NCI-H2227 treated with DMSO at 0.1 percent for 48 hours (cell line): Measurements from ENCODE around the gene ZBTB8A.
"Not testable (repeated sequence)": the region's sequence is repeated elsewhere in the genome, so short reads cannot be mapped to it uniquely, and the experiment has no call there.

Experiments
- DNase-seq: peaks from one replicate; lab custom pipeline; 2025; lab: John Stamatoyannopoulos, UW

ZBTB8A gene

DNA sequence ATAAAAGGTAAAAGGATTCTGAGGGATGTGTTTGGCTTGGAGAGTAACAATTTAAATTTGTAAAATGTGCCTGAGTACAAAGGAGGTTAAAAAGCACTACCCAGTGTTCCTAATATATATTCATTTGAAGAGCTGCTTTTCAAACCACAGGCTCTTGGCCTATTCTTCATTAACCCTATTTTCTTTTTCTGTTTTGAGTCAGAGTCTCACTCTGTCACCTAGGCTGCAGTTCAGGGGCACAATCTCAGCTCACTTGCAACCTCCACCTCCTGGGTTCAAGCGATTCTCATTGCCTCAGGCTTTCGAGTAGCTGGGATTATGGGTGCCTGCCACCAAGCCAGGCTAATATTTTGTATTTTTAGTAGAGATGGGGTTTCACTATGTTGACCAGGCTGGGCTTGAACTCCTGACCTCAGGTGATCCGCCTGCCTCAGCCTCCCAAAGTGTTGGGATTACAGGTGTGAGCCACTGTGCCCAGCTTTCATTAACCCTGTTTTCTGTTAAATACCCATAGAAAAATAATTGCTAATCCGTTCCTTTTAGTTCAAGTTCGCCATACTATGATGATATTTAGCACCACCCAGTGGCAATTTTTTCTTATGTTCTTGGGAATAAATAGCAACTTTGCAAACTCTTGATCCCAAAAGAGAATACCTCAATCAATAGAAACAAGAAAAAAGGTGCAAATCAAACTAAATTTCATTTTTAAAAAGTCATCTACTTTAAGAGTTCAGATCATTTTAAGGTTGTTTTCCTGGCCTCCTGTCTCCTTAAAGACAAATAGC, 80.7 kb downstream of the ZBTB8A start:
- peak; percentile 9 for DNase-seq

- DNase-seq, result no peak
Observed at GRCh38 chr1:32622205-32622604, 83.0 kb downstream of the ZBTB8A start.

DNA sequence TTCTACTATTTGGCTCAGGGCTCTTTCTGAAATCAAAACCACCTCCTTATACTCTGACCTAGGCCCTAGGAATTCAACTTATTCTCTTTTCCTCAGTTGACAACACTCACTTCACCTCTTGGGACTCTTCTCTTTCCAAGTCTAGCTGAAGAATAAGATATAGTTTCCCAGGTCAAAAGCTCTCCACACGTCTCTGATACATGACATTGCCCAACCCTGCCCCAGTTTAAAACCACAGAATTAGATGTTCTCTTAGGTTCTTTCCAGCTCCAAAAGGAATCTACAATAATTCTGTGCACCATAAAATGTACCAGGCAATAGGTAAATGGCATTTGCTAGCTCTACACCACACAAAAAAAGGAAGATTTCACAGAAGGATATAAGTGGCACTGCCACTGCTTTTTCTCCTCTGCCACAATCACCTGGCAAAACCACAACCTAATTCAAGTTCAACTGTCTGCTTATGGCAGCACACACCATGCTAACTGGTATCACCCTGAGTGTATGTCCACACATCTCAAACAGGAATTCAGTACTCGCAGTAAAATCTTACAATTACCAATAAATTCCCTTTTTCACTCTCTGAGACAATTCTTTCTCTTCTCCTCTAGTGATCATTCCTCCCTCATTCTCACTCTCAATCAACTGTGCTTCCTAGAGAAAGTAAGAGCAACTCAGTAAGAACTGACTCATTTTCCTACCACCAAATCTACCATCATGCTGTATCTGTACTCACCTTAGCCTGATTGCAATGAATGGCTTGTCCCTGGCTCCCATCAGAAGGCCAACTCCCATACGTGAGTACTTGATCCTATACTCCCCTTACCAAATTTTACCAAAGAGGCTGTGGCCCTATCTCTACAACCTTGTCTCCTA, 83.8 kb downstream of the ZBTB8A start:
- DNase-seq, result no peak

DNA sequence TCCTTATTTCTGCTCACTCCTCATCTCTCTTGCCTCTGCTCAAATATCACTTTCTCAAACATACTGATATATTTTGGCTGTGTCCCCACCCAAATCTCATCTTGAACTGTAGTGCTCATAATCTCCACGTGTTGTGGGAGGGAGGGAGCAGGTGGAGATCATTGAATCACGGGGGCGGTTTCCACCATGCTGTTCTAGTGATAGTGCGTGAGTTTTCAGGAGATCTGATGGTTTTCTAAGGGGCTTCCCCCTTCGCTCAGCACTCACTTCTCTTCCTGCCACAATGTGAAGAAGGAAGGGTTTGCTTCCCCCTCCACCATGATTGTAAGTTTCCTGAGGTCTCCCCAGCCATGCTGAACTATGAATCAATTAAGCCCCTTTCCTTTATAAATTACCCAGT, 84.5 kb downstream of the ZBTB8A start:
- no peak for DNase-seq

- DNase-seq, result no peak
Observed at GRCh38 chr1:32626176-32626575, 86.9 kb downstream of the ZBTB8A start.

- DNase-seq, result no peak
Observed at GRCh38 chr1:32627596-32628162, 88.5 kb downstream of the ZBTB8A start.

GRCh38 chr1:32630173-32630572, 90.9 kb downstream of the ZBTB8A start:
- not testable (repeated sequence) for DNase-seq

DNA sequence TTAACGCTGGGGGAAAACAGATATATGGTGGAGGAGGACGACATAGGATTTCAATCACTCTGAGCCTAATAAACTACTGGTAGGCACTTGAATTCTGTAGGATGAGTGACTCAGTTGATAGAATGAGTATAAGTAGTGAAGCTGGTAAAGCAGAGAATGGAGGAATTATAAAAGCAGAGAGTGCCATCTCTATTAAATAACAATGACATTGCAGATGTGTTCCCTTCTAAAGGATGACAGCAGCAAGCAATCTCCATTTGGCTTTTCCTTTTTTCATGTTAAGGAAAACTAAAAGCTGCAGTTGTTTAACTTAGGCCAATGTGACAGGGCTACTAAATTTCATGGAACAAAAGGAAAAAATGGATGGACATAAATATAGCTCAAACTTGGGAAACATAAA, 93.6 kb downstream of the ZBTB8A start:
- no peak for DNase-seq

DNA sequence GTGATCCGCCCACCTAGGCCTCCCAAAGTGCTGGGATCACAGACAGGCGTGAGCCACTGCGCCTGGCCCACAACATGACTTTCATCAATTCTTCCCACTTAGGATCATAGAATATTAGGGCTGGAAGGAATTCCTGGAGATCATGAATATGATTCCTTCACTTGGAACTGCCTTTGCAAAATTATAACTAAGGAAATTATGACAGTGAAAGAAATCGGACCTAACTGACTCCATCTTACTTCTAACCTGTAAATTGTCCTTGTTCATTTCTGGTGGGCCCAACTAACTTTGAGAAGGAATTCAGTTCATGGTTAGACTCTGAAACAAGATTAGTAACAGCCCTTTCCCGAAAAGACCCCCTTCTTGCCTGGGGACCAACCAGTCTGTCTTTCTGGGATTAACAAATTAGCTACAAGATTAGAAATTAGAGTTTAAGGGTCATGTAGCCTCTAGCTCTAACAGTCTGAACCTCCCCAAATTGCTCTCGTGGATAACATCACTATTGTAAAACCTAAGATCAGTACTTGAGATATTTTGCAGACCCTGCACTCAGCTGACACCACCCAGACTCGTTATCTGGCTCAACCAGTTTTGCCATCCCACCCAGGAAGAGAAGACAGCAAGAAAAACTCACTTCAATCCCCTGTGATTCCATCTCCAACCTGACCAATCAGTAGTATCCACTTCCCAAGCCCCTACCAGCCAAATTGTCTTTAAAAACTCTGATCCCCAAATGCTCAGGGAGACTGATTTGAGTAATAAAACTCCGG, 96.5 kb downstream of the ZBTB8A start:
- DNase-seq, result no peak

GRCh38 chr1:32636914-32637645, 97.9 kb downstream of the ZBTB8A start:
- no peak for DNase-seq

GRCh38 chr1:32639489-32640075, 100.4 kb downstream of the ZBTB8A start:
- DNase-seq, result no peak

- DNase-seq, result not testable (repeated sequence)
Observed at GRCh38 chr1:32642292-32642827, 103.1 kb downstream of the ZBTB8A start.

- DNase-seq, result no peak
Observed at GRCh38 chr1:32644426-32644825, 105.2 kb downstream of the ZBTB8A start.

- DNase-seq, result no peak
Observed at GRCh38 chr1:32647308-32648134, 108.3 kb downstream of the ZBTB8A start.

- peak; percentile 97 for DNase-seq
Observed at GRCh38 chr1:32650248-32650751, 111.1 kb downstream of the ZBTB8A start, which contains the start of gene ZBTB8OS. Gene ZBTB8OS, minus strand, starts transcription at chr1:32650550. Its CDS starts 21 bp downstream, at chr1:32650529.

DNA sequence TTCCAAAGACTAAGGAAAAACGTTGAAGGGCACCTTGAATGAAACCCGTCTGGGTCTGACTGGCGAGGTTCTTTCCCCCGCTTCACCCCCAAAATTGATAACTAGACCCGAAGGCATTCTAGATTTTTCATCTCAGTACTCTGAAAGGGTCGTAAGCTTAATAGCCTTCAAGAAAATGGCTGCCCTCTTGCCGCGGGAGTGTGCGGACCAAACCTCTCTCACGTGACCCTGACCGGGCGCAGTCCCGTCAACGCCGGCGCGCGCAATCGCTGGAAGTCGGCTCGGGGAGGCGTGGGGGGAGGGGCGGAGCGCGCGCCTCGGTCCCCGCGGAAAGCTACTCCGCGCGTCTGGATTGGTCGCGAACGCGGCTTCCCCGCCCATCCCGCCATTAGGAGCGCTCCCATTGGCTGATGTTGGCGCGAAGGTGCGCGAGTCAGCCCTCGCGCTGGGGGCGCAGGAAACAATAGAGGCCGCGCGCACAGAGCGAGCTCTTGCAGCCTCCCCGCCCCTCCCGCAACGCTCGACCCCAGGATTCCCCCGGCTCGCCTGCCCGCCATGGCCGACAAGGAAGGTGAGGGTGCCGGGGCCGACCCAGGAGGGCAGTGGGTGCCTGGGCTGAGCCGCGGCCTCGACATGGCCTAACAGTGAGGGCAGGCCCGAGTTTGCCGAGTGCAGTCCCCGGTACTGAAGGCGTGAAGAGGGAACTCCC, 111.7 kb downstream of the ZBTB8A start, which contains the start of gene RBBP4:
Gene RBBP4, plus strand, starts transcription at position 457 of the 709 bp plus-strand sequence. Its CDS starts 99 bp downstream, at position 556.
- DNase-seq, result peak; percentile 98

DNA sequence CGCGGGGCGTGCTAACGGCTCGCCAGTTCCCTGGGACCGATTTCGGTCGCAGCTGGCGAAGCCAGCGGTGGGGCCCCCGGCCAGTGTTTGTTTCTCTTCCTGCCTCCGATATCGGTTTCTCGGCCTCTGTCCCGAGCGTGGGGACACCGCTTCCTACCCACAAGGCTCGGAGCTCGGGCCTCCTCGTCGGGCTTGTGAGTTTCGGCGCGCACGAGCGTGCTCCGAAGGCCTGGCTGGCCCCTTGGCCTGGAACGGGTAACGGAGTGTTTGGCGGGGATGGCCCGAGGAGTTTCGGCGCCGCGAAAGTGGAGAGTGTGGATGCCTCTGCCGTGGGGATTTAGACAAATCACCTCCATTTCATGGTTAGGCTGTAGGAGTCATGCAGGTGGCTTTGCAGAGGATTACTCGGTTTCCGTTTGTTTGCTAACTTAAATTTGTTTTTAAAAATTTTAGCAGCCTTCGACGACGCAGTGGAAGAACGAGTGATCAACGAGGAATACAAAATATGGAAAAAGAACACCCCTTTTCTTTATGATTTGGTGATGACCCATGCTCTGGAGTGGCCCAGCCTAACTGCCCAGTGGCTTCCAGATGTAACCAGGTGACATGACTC, 112.3 kb downstream of the ZBTB8A start:
- no peak for DNase-seq
